HG02840 (cell line): ENCODE data around the gene ZNF567.
"Not testable (repeated sequence)": the region's sequence is repeated elsewhere in the genome, so short reads cannot be mapped to it uniquely, and the experiment has no call there.

Source experiments
- ATAC-seq: cut with Tn5 transposase; IDR thresholded peaks from one replicate; pipeline ENCODE4 v1.9.1; 2021; ENCODE audit warnings: mild to moderate bottlenecking, moderate library complexity, moderate number of reproducible peaks; ENCODE audit not compliant: unreplicated experiment, low FRiP score

The ZNF567 gene

GRCh38 chr19:36749613-36750012 is 62.2 kb downstream of the ZNF567 start:
- not testable (repeated sequence) for ATAC-seq

- no peak for ATAC-seq
Observed at GRCh38 chr19:36750066-36750691, 62.8 kb downstream of the ZNF567 start.
